ENCODE results near the gene PALLD. TPM values are rescaled to one million over a fixed set of nuclear protein-coding genes. Genes with fewer than 3 reads are reported as not detected.
A peak's percentile ranks its signal among the peaks of the same experiment; 100 is the strongest.

The PALLD gene
- total and polyA plus RNA-seq, 2 of the 13 experiments (the other 11 are each of a cell fraction or from before 2014, with no cell fraction given): 0.50 to 1.5 TPM

- TF ChIP-seq MTF2 (CRISPR knock-in tag; IDR thresholded peaks at IDR 0.05; ENCODE audit: borderline replicate concordance): 0 out of 2 replicates have a peak, but pooled peaks have one; percentile 44
- TF ChIP-seq ZNF878 (CRISPR knock-in tag; IDR thresholded peaks at IDR 0.05): no peak
- TF ChIP-seq CENPBD1 (CRISPR knock-in tag; IDR thresholded peaks at IDR 0.05; ENCODE audit: borderline replicate concordance, low read depth): no peak
- TF ChIP-seq PHF20 (CRISPR knock-in tag; IDR thresholded peaks at IDR 0.05): no peak
- no peak for TF ChIP-seq ZNF407 (CRISPR knock-in tag; IDR thresholded peaks at IDR 0.05; ENCODE audit: not compliant biosample characterization)
- no peak for TF ChIP-seq TBP (CRISPR knock-in tag; IDR thresholded peaks at IDR 0.05)
- no peak for TF ChIP-seq SOX6 (IDR thresholded peaks at IDR 0.05)
- peak; percentile 39 for TF ChIP-seq SOX6 (CRISPR knock-in tag; IDR thresholded peaks at IDR 0.05)
- TF ChIP-seq ZNF672 (CRISPR knock-in tag; IDR thresholded peaks at IDR 0.05): no peak
- TF ChIP-seq KDM6A (CRISPR knock-in tag; IDR thresholded peaks at IDR 0.05; ENCODE audit: low read depth): no peak
- no peak for TF ChIP-seq ZBTB2 (CRISPR knock-in tag; IDR thresholded peaks at IDR 0.05; ENCODE audit: low read depth)
- TF ChIP-seq ZNF790 (CRISPR knock-in tag; IDR thresholded peaks at IDR 0.05; ENCODE audit: borderline replicate concordance): no peak
- TF ChIP-seq ZBTB8A (CRISPR knock-in tag; IDR thresholded peaks at IDR 0.05; ENCODE audit: borderline replicate concordance, low read depth): no peak
- TF ChIP-seq ESRRA (CRISPR knock-in tag; IDR thresholded peaks at IDR 0.05; ENCODE audit: low read depth): no peak
- TF ChIP-seq ZNF234 (CRISPR knock-in tag; conservative IDR thresholded peaks at IDR 0.05): no peak
- no peak for TF ChIP-seq ZNF383 (CRISPR knock-in tag; IDR thresholded peaks at IDR 0.05; ENCODE audit: borderline replicate concordance)
- 0 out of 2 replicates have a peak, but pooled peaks have one; percentile 30 for TF ChIP-seq ZNF776 (CRISPR knock-in tag; IDR thresholded peaks at IDR 0.05)
Observed at GRCh38 chr4:168831919-168832762, 335.3 kb downstream of the PALLD start (continued).
